Measurements from ENCODE around the gene PPP2R3A. TPM values are rescaled to one million over a fixed set of nuclear protein-coding genes. Genes with fewer than 3 reads are reported as not detected.
"Not testable (repeated sequence)": the region's sequence is repeated elsewhere in the genome, so short reads cannot be mapped to it uniquely, and the experiment has no call there.

Gene PPP2R3A
- total and polyA plus RNA-seq, 2 donors from 2014 or later = 16.6 to 71.9 TPM

GRCh38 chr3:136078421-136079364 lies 113.2 kb downstream of the PPP2R3A start:
- Histone ChIP-seq H3K27me3 (ENCODE audit: control insufficient read depth, insufficient read depth, low read length) (no peaks in the 10 kb centered on the region), H3K27ac (ENCODE audit: low read depth in 2 of 2, low read length in 2 of 2) (no peak overlapping the region), H3K4me3 (ENCODE audit: low read length in 3 of 3) (no peak overlapping the region), H3K36me3 (ENCODE audit: control insufficient read depth in 2 of 3, insufficient read depth in 3 of 3, low read length in 3 of 3) (peaks cover 0 to 12% (median 3%) of the 10 kb centered on the region in 3 donors), H3K9me3 (ENCODE audit: control insufficient read depth in 2 of 3, insufficient read depth in 1 of 3, low read length in 3 of 3) (no peaks in the 10 kb centered on the region), H3K9ac (ENCODE audit: low read length in 3 of 3) (no peak overlapping the region), H3K4me1 (ENCODE audit: control insufficient read depth in 2 of 3, insufficient read depth in 2 of 3, low read depth in 1 of 3, low read length in 3 of 3) (no peaks in the 10 kb centered on the region)
- intact Hi-C loops (cut with DNase I) = no loop called here
- DNase-seq (peak in 2 of 5 donors; percentile 24 to 48), FAIRE-seq (peak; percentile 92)
- peak; percentile 43 for TF ChIP-seq CTCF (IDR thresholded peaks at IDR 0.05; ENCODE audit: borderline replicate concordance, extremely low read depth, insufficient read depth)

- DNase-seq; H3K4me3 ChIP-seq (ENCODE audit: low read length in 3 of 3); H3K9me3 ChIP-seq (ENCODE audit: control insufficient read depth in 2 of 3, insufficient read depth in 1 of 3, low read length in 3 of 3); H3K27me3 ChIP-seq (ENCODE audit: control insufficient read depth, insufficient read depth, low read length); H3K9ac ChIP-seq (ENCODE audit: low read length in 3 of 3); intact Hi-C loops (cut with DNase I); H3K4me1 ChIP-seq (ENCODE audit: control insufficient read depth in 2 of 3, insufficient read depth in 2 of 3, low read depth in 1 of 3, low read length in 3 of 3): not testable (repeated sequence)
- FAIRE-seq = peak; percentile 25
- peaks cover 0 to 15% (median 12%) of the 10 kb centered on the region in 3 donors for H3K36me3 ChIP-seq (ENCODE audit: control insufficient read depth in 2 of 3, insufficient read depth in 3 of 3, low read length in 3 of 3)
- peak overlapping the region; percentile 1 to 47 for H3K27ac ChIP-seq (ENCODE audit: low read depth in 2 of 2, low read length in 2 of 2)
Measured at GRCh38 chr3:136083641-136084382, 118.3 kb downstream of the PPP2R3A start.

GRCh38 chr3:136085067-136085466 lies 119.5 kb downstream of the PPP2R3A start:
- H3K27ac ChIP-seq (ENCODE audit: low read depth in 2 of 2, low read length in 2 of 2); H3K9me3 ChIP-seq (ENCODE audit: control insufficient read depth in 2 of 3, insufficient read depth in 1 of 3, low read length in 3 of 3); FAIRE-seq; H3K4me1 ChIP-seq (ENCODE audit: control insufficient read depth in 2 of 3, insufficient read depth in 2 of 3, low read depth in 1 of 3, low read length in 3 of 3); H3K27me3 ChIP-seq (ENCODE audit: control insufficient read depth, insufficient read depth, low read length); intact Hi-C loops (cut with DNase I); H3K9ac ChIP-seq (ENCODE audit: low read length in 3 of 3); DNase-seq; H3K4me3 ChIP-seq (ENCODE audit: low read length in 3 of 3): not testable (repeated sequence)
- H3K36me3 ChIP-seq (ENCODE audit: control insufficient read depth in 2 of 3, insufficient read depth in 3 of 3, low read length in 3 of 3) = peaks cover 0 to 15% (median 12%) of the 10 kb centered on the region in 3 donors

GRCh38 chr3:136093771-136094170 lies 128.2 kb downstream of the PPP2R3A start:
- intact Hi-C loops (cut with DNase I) = no loop called here
- FAIRE-seq (no peak), DNase-seq (no peak)
- H3K9me3 ChIP-seq (ENCODE audit: control insufficient read depth in 2 of 3, insufficient read depth in 1 of 3, low read length in 3 of 3) = peaks cover 0 to 1% (median 0%) of the 10 kb centered on the region in 3 donors
- no peak overlapping the region for H3K27ac ChIP-seq (ENCODE audit: low read depth in 2 of 2, low read length in 2 of 2)
- no peaks in the 10 kb centered on the region for H3K4me1 ChIP-seq (ENCODE audit: control insufficient read depth in 2 of 3, insufficient read depth in 2 of 3, low read depth in 1 of 3, low read length in 3 of 3)
- H3K27me3 ChIP-seq (ENCODE audit: control insufficient read depth, insufficient read depth, low read length) = no peaks in the 10 kb centered on the region
- no peak overlapping the region for H3K9ac ChIP-seq (ENCODE audit: low read length in 3 of 3)
- TF ChIP-seq CTCF (IDR thresholded peaks at IDR 0.05; ENCODE audit: borderline replicate concordance, extremely low read depth, insufficient read depth) = no peak
- H3K36me3 ChIP-seq (ENCODE audit: control insufficient read depth in 2 of 3, insufficient read depth in 3 of 3, low read length in 3 of 3) = peaks cover 0 to 21% (median 9%) of the 10 kb centered on the region in 3 donors
- H3K4me3 ChIP-seq (ENCODE audit: low read length in 3 of 3) = no peak overlapping the region

Data from kidney (tissue), 14 donors.